T-helper 9 cell (primary cell): Measurements from ENCODE around the gene JADE2.
"Not testable (repeated sequence)": the region's sequence is repeated elsewhere in the genome, so short reads cannot be mapped to it uniquely, and the experiment has no call there.

Source experiments
- DNase-seq: peaks from one replicate; pipeline ENCODE4 v3.0.0-alpha.2; 2020

Gene JADE2

GRCh38 chr5:134595458-134595838 lies 70.0 kb downstream of the JADE2 start:
- no peak for DNase-seq

DNA sequence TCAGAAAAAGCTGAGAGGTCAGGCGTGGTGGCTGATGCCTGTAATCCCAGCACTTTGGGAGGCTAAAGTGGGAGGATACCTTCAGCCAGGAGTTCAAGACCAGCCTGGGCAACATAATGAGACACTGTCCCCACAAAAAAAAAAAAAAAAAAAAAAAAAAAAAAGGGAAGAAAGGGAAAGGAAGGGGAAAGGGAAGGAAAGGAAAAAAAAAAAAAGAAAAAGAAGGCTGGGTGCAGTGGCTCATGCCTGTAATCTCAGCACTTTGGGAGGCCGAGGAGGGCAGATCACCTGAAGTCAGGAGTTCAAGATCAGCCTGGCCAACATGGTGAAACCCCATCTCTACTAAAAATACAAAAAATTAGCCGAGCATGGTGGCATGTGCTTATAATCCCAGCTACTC lies 74.3 kb downstream of the JADE2 start:
- not testable (repeated sequence) for DNase-seq

DNA sequence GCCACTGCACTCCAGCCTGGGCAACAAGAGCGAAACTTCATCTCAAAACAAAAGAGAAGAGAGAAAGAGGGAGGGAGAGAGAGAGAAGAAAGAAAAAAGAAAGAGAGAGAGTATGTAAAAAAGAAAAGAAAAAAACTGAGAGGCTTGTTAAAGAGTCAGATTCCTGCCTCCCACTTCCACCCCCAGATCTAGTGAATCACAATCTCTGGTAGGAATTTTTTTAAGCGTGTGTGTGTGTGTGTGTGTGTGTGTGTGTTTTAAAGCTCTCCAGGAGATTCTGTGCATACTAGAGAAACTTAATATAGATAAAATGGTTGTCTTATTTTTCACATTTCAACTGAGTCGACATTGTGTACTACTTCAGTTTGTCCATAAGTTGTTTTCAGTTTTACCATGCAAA lies 75.1 kb downstream of the JADE2 start:
- no peak for DNase-seq

- DNase-seq = no peak
These were observed 77.6 kb downstream of the JADE2 start for GRCh38 chr5:134603059-134603458.

DNA sequence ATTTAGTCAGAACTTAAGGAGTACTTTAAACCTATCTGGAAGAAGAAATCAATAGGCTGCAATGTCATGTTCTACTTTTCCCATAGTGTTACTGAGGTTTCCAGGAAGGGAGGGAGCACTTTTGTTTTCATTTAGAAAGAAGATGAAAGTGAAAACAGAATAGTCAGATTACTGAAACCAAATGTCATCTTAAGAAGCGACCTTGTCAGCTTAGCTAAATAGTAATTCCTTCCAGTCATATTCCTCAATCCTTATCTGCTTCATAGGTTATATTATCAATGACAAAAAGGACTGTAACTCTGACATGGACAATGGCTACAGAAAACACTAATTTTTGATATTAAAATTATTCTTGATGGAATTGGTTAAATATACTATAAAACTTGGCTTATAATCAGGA lies 79.4 kb downstream of the JADE2 start:
- no peak for DNase-seq

GRCh38 chr5:134606726-134607125 lies 81.3 kb downstream of the JADE2 start:
- no peak for DNase-seq

DNA sequence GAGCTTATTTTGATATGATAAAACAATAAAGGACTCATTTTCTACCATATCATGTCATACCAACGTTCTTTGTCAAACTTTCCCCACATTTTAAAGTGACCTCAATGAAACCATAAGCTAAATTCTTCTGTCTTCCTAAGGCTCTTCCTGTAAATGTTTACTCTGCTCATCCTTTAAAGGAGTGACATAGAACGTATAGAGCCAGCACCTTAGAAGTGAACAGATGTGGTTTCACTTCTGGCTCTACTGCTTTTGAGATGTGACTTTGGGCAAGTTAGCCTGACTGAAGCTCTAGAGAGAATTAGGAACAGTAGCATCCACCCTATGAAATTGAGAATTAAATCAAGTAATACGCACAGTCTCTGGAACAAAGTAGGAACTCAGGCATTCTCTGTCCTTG lies 83.1 kb downstream of the JADE2 start:
- no peak for DNase-seq

GRCh38 chr5:134609232-134609851 lies 83.9 kb downstream of the JADE2 start:
- no peak for DNase-seq

DNA sequence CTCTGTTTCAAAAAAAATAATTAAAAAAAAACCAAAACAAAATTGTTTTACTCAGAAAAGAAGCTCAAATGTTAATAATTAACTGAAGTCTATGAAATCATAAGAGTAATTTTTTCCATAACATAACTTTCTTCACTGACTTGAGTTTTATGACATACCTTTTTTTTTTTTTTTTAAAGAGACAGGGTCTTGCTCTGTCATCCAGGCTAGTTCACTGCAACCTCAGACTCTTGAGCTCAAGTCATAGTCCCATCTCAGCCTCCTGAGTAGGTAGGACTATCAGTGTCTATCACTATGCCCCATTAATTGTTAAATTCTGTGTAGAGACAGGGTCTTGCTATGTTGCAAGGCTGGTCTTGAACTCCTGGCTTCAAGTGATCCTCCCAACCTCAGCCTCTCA lies 85.3 kb downstream of the JADE2 start:
- no peak for DNase-seq

- DNase-seq = no peak
These were observed 86.0 kb downstream of the JADE2 start for GRCh38 chr5:134611515-134611914.

- DNase-seq = no peak
These were observed 89.1 kb downstream of the JADE2 start for GRCh38 chr5:134614450-134615085.

GRCh38 chr5:134620634-134621033 lies 95.2 kb downstream of the JADE2 start:
- no peak for DNase-seq

DNA sequence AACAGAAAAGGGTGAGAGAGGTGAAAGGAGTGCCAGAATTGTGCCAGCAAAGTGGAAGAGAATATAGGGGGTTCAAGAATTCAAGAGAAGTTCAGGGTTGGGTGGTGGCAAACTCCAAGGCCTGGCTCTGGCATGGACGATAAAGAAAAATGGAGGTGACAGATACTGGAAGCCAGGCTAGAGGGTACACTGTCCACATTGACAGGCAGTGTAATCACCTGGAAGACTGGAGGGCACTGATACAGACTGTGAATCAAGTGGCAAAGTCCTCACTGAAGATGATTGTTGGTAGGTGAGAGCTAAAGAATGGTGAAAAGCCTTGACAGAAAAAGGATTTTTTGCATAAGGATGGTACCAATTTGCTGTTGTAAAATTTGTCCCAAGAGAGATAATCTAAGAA lies 100.1 kb downstream of the JADE2 start:
- DNase-seq = no peak

- no peak for DNase-seq
These were observed 101.0 kb downstream of the JADE2 start for GRCh38 chr5:134626369-134627014.
